LNCAP (cell line): ENCODE results near the gene HSF4.

Source experiments
- CTCF ChIP-seq: fragments of 450-650 bp; IDR thresholded peaks from 2 replicates; pipeline ENCODE4 v1.5.1; 2017; ENCODE audit warnings: mild to moderate bottlenecking

The HSF4 gene

DNA sequence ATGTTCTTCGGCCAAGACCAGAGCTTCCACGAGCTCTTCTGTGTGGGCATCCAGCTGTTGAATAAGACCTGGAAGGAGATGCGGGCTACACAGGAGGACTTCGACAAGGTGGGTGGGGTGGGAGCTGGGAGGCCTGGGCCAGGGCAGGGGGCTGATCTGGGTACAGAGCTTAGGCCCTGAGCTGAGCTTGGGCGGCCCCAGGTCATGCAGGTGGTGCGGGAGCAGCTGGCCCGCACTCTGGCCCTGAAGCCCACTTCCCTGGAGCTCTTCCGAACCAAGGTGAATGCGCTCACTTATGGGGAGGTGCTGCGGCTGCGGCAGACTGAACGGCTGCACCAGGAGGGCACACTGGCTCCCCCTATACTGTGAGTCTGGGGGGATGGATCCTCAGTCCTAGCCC is 37.9 kb downstream of the HSF4 start:
- no peak for TF ChIP-seq CTCF

GRCh38 chr16:67202956-67203493 is 38.5 kb downstream of the HSF4 start:
- no peak for TF ChIP-seq CTCF

- no peak for TF ChIP-seq CTCF
Measured at GRCh38 chr16:67204076-67204475, 39.5 kb downstream of the HSF4 start.

DNA sequence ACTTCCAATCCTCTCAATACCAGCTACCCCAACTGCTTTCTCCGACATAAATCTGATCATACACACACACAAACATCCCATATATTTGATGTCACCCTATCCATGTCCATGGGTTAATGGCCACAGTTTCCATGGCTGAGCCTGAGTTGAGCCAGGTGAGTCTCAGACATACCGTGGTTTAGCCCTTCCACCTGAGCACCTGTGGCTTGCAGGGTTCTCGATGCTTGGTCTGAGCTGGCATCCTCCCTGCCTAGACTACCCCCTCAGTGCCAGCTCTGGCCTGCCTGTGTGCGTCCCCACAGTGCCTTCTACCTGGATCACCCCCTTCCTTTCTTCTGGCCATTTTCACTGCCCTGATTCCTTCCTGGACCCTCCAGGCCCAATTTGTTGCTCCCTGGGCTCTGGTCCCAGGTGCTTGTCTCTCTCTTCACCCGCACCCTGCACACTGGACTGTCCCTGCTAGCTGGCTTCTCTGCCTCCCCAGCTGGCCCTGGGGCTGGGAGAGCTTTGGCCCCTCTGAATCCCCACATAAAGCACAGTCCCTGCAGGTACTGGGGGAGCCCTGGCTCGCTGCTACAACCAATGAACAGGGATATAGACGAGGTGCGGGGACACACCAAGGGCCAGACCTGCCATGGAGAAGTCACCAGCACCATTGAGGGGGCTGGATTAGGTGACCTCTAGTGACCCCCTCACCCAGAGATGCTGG is 41.7 kb downstream of the HSF4 start:
- TF ChIP-seq CTCF: no peak

GRCh38 chr16:67206838-67207248 is 42.3 kb downstream of the HSF4 start:
- no peak for TF ChIP-seq CTCF

DNA sequence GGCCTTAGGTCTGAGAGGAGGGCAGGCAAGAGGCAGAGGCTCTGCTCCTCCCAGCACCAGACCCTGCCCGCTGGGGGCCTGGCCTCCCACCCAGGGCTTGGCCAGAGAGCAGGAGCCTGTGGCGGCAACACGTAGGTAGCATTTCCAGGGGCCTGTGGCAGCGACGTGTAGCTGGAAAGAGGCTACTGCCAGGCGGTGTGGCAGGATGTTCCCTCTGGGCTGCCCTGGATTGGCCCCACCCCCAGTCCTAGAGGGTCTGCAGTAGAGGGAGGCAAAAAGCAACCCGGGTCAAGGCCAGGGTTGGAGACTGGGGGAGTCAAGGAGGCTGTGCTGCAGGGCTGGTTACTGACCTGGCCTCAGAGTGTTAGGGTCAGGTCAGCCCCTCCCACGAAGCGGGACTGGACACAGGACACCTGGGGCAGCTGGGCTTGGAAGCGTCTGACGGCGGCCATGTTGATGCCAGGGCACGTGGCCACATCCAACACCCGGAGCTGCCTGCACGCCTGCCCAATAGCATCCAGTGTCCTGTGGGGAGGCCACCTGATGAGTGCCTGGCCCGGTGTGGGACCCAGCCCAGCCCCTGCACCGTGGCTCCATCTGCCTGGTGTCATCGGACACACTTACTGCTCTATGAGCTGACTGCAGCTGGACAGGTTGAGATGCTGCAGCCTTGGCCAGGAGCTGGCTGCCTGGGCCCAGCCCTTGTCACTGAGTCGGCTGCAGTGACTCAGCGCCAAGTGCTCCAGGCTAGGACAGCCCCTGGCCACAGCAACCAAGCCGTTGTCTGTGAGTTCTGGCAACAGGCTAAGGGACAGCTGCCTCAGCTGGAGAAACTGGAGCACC is 42.9 kb downstream of the HSF4 start:
- no peak for TF ChIP-seq CTCF

GRCh38 chr16:67208154-67208896 is 43.8 kb downstream of the HSF4 start:
- TF ChIP-seq CTCF: no peak
